PC-3 (cell line): Measurements from ENCODE around the gene KLK4. TPM values are rescaled to one million over a fixed set of nuclear protein-coding genes. Genes with fewer than 3 reads are reported as not detected.

Experiments used
- ATAC-seq: fragments of 200-7000 bp; cut with Tn5 transposase; 2 replicates; pipeline ENCODE4 v1.9.1; 2020; ENCODE audit warnings: mild to moderate bottlenecking, moderate library complexity
- BruUV-seq: library from RNA; stranded (reverse); fragments of 400-500 nt; replicated peaks from 2 replicates; lab custom pipeline; 2021; lab: Mats Ljungman, UMichigan
- CTCF ChIA-PET: fragments of 300-600 bp; sonication (Branson Sonifier 250); formaldehyde crosslinking; loops from one replicate; lab custom pipeline; 2022; ENCODE audit warnings: antibody characterized with exemption; lab: Charles Lee
- POLR2A ChIA-PET: fragments of 300-600 bp; sonication (Branson Sonifier 250); formaldehyde crosslinking; loops from one replicate; lab custom pipeline; 2022; ENCODE audit warnings: antibody characterized with exemption; ENCODE audit not compliant: unreplicated experiment; lab: Charles Lee
- DNase-seq: peaks from one replicate; pipeline ENCODE4 v3.0.0-alpha.2; 2015
- H2AFZ ChIP-seq: fragments of 300-600 bp; sonication (generic); 2 replicates; pipeline ENCODE4 v1.6.0; 2016; ENCODE audit warnings: antibody characterized with exemption, low read length
- H3F3A ChIP-seq: fragments of 300-600 bp; sonication (generic); one replicate; pipeline ENCODE4 v1.6.0; 2017; ENCODE audit warnings: antibody characterized with exemption, low read length, control low read depth, mild to moderate bottlenecking; ENCODE audit not compliant: unreplicated experiment
- H3K27ac ChIP-seq: fragments of 300-600 bp; sonication (generic); 2 replicates; pipeline ENCODE4 v1.5.1; 2016; ENCODE audit warnings: mild to moderate bottlenecking, low read length
- H3K27me3 ChIP-seq: fragments of 300-600 bp; sonication (generic); 2 replicates; pipeline ENCODE4 v1.6.1; 2016; ENCODE audit warnings: low read length, mixed read lengths
- H3K36me3 ChIP-seq: fragments of 300-600 bp; sonication (generic); 2 replicates; pipeline ENCODE4 v1.6.1; 2016; ENCODE audit warnings: low read depth, mixed run types, low read length, mixed read lengths
- H3K4me1 ChIP-seq: fragments of 300-600 bp; sonication (generic); 2 replicates; pipeline ENCODE4 v1.5.1; 2016; ENCODE audit warnings: low read length; ENCODE audit not compliant: insufficient read depth
- H3K4me2 ChIP-seq: fragments of 300-600 bp; sonication (generic); 2 replicates; pipeline ENCODE4 v1.6.0; 2016; ENCODE audit warnings: low read length
- H3K4me3 ChIP-seq: fragments of 300-600 bp; sonication (generic); 2 replicates; pipeline ENCODE4 v1.5.1; 2016; ENCODE audit warnings: mild to moderate bottlenecking, low read length, mixed read lengths
- H3K79me2 ChIP-seq: fragments of 300-600 bp; sonication (generic); 2 replicates; pipeline ENCODE4 v1.6.1; 2017; ENCODE audit warnings: low read length, mixed read lengths
- H3K9ac ChIP-seq: fragments of 300-600 bp; sonication (generic); 2 replicates; pipeline ENCODE4 v1.6.0; 2016; ENCODE audit warnings: mild to moderate bottlenecking, low read length
- H3K9me2 ChIP-seq: fragments of 300-600 bp; sonication (generic); replicated peaks from 2 replicates; pipeline ENCODE4 v1.6.1; 2016; ENCODE audit warnings: mixed run types, low read length, mixed read lengths
- H3K9me3 ChIP-seq: fragments of 300-600 bp; sonication (generic); 2 replicates; pipeline ENCODE4 v1.6.1; 2016; ENCODE audit warnings: low read length, mixed read lengths
- H4K20me1 ChIP-seq: fragments of 300-600 bp; sonication (generic); 2 replicates; pipeline ENCODE4 v1.6.1; 2016; ENCODE audit warnings: low read length, mixed read lengths
- CTCF ChIP-seq: fragments of 300-600 bp; sonication (generic); conservative IDR thresholded peaks from 2 replicates; pipeline ENCODE4 v1.5.1; 2017; ENCODE audit warnings: antibody characterized with exemption, low read depth, mild to moderate bottlenecking, low read length
- EZH2 ChIP-seq: fragments of 300-600 bp; sonication (generic); IDR thresholded peaks from one replicate; pipeline ENCODE4 v1.6.1; 2017; ENCODE audit warnings: antibody characterized with exemption, mild to moderate bottlenecking, low read length; ENCODE audit not compliant: unreplicated experiment
- EZH2phosphoT487 ChIP-seq: fragments of 300-600 bp; sonication (generic); IDR thresholded peaks from 2 replicates; pipeline ENCODE4 v1.6.1; 2018; ENCODE audit warnings: mild to moderate bottlenecking, antibody characterized with exemption, low read length, borderline replicate concordance
- intact Hi-C: fragments of 100-400 bp; cut with micrococcal nuclease; formaldehyde crosslinking; loops from 2 replicates; pipeline ENCODE4 v1.9.0; 2023
- total RNA-seq: library from RNA; depleted of rRNA; stranded (reverse); fragments of >200 nt; gene quantifications from 2 replicates; pipeline ENCODE4 v1.2.3, GENCODE V29; 2014

The KLK4 gene
- total RNA-seq, 1 experiment from 2014 or later, result not detected

GRCh38 chr19:50926144-50926543 is 14.9 kb upstream of the KLK4 start:
- H3K79me2 ChIP-seq, result no peaks in the 10 kb centered on the region
- H4K20me1 ChIP-seq, result no peaks in the 10 kb centered on the region
- CTCF ChIA-PET, result no interaction called here
- no peak overlapping the region for H3K9ac ChIP-seq
- H3K27ac ChIP-seq, result peak overlapping the region; percentile 44
- no peak overlapping the region for H3K4me3 ChIP-seq
- peak overlapping the region; percentile 23; the same call in 1 of the 2 replicates for H3K4me2 ChIP-seq
- H3K36me3 ChIP-seq, result no peaks in the 10 kb centered on the region
- no peak for TF ChIP-seq CTCF
- TF ChIP-seq EZH2phosphoT487, result no peak
- TF ChIP-seq EZH2, result no peak
- intact Hi-C loops, result no loop called here
- BruUV-seq, result no TSS peak
- H3F3A ChIP-seq, result peaks cover under 1% of the 10 kb centered on the region
- DNase-seq, result peak; percentile 44
- ATAC-seq, result no peak
- H3K4me1 ChIP-seq, result peaks cover 35% of the 10 kb centered on the region
- no peak overlapping the region for H2AFZ ChIP-seq
- POLR2A ChIA-PET, result no interaction called here
- no peaks in the 10 kb centered on the region for H3K9me3 ChIP-seq
- no peaks in the 10 kb centered on the region for H3K27me3 ChIP-seq
- H3K9me2 ChIP-seq, result no peaks in the 10 kb centered on the region

GRCh38 chr19:50925734-50926133 is 14.5 kb upstream of the KLK4 start:
- intact Hi-C loops, result no loop called here
- no peaks in the 10 kb centered on the region for H4K20me1 ChIP-seq
- BruUV-seq, result no TSS peak
- H3K9me3 ChIP-seq, result no peaks in the 10 kb centered on the region
- ATAC-seq, result no peak
- peak overlapping the region; percentile 23; the same call in 1 of the 2 replicates for H3K4me2 ChIP-seq
- no peaks in the 10 kb centered on the region for H3K27me3 ChIP-seq
- no peak for TF ChIP-seq CTCF
- no peak for TF ChIP-seq EZH2
- no peak for TF ChIP-seq EZH2phosphoT487
- H3K27ac ChIP-seq, result peak overlapping the region; percentile 44
- DNase-seq, result peak; percentile 96
- H3K9ac ChIP-seq, result no peak overlapping the region
- H3K4me3 ChIP-seq, result no peak overlapping the region
- no peaks in the 10 kb centered on the region for H3F3A ChIP-seq
- H3K79me2 ChIP-seq, result no peaks in the 10 kb centered on the region
- H3K9me2 ChIP-seq, result no peaks in the 10 kb centered on the region
- POLR2A ChIA-PET, result no interaction called here
- H2AFZ ChIP-seq, result no peak overlapping the region
- CTCF ChIA-PET, result no interaction called here
- H3K36me3 ChIP-seq, result no peaks in the 10 kb centered on the region
- peaks cover 32% of the 10 kb centered on the region for H3K4me1 ChIP-seq

GRCh38 chr19:50924586-50924985 is 13.4 kb upstream of the KLK4 start:
- intact Hi-C loops, result loop anchor here (5.0 kb wide), 2 partner anchors 217 to 387 kb away; no protein-coding TSS in a partner anchor
- Histone ChIP-seq H3K9me3 (no peaks in the 10 kb centered on the region), H4K20me1 (no peaks in the 10 kb centered on the region), H3K4me3 (no peak overlapping the region), H3K36me3 (no peaks in the 10 kb centered on the region), H3K79me2 (no peaks in the 10 kb centered on the region), H3K9ac (no peak overlapping the region), H3F3A (no peaks in the 10 kb centered on the region), H3K9me2 (no peaks in the 10 kb centered on the region), H3K4me2 (no peak overlapping the region), H3K27ac (no peak overlapping the region), H3K27me3 (peaks cover 5% of the 10 kb centered on the region; the same call in 1 of the 2 replicates), H3K4me1 (peaks cover 26% of the 10 kb centered on the region), H2AFZ (no peak overlapping the region)
- CTCF ChIA-PET, result no interaction called here
- POLR2A ChIA-PET, result no interaction called here
- no peak for TF ChIP-seq EZH2
- DNase-seq (no peak), ATAC-seq (no peak)
- no TSS peak for BruUV-seq
